CD4-positive, alpha-beta T cell treated with Interferon alpha-2 for 1 hour (primary cell): Measurements from ENCODE around the gene DHCR7.

Source experiments
- DNase-seq, 2 donors: peaks; one replicate each; pipeline ENCODE4 v3.0.0-alpha.2; 2020 to 2022

DHCR7 gene

DNA sequence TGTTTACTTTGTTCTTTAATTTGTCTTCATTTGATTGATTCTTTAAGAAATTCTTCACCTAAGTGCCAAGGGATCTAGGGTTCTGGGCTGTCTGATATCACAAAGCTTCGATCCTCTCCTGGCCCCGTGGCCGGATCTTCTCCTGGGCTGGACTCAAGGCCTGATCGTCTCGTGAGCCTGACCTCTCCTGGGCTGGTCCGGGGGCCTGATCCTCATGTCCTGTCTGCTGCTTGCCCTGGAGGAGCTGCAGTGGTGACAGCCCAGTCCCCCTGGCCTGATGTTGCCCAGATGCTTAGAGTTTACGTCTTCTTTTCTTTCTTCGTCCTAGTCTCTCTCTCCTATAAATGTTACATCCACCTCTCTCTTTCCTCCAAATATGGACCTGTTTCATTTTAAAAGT lies 8.1 kb upstream of the DHCR7 start:
- no peak for DNase-seq

DNA sequence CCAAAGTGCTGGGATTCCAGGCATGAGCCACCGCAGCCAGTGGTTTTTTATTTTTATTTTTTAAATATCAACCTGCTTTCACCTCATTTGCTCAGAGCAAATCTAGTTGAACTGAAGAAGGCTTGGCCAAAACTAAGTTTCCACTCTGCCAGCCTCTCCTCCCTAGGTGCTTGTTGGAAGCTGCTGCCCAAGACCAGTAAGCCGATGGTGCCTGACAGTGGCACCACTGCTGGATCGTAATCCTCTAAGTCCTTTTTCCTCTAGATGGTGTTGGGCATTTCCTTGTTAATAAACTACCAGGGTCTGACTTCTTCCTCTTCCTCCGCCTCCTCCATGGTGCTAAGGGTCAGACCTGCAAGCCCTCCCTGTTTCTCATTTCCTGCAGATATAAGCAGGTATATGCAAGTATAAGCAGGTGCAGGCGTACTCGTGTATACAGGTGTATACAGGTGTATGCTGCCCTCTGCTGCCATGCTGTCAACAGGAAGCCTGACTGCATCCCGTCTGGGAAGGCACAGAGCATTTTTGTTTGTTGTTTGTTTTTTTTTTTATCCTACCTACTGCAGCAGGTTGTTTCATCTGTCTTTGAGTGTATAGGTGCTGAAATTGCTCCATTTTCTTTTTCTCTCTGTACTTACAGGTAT lies 6.4 kb upstream of the DHCR7 start:
- peak; percentile 37 to 58 for DNase-seq

- DNase-seq = no peak
These were observed 5.7 kb upstream of the DHCR7 start for GRCh38 chr11:71453918-71454304.

GRCh38 chr11:71453037-71453917 lies 5.1 kb upstream of the DHCR7 start, which contains the start of gene NADSYN1:
Gene NADSYN1 (plus strand): TSS chr11:71453203. CDS start chr11:71453297, 94 bp downstream.
- peak; percentile 93 to 95 for DNase-seq

- peak; percentile 61 to 73 for DNase-seq
These were observed 4.2 kb upstream of the DHCR7 start for GRCh38 chr11:71452199-71453036.

DNA sequence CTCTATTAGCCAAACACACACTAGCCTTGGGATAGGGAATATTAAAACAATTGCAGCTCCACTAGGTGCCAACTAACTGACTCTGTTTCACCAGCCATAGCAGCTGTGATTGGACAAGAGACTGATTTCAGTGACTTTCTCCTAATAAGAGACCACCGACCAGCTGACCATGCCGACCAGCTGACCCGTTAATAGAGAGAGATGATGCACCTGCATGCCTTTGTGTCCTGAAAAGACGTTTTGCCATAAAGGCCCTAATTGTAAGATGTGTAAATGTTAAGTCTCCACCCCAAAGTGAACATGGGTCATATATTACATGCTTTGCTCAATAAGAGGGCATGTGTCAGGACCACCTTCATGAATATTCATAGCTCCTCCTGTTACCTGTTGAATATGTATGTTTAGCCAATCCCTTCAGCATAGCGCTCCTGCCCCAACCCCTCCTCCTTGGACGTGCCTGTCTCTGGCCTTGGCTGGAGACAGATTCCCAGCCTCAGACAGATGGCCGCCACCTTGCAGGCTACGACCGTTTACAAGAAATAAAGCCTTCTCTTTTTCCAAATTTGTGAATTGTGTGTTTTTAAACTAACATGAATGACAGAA lies 3.5 kb upstream of the DHCR7 start:
- no peak for DNase-seq

GRCh38 chr11:71450939-71451338 lies 2.7 kb upstream of the DHCR7 start:
- no peak for DNase-seq

GRCh38 chr11:71450507-71450906 lies 2.3 kb upstream of the DHCR7 start:
- DNase-seq = no peak

DNA sequence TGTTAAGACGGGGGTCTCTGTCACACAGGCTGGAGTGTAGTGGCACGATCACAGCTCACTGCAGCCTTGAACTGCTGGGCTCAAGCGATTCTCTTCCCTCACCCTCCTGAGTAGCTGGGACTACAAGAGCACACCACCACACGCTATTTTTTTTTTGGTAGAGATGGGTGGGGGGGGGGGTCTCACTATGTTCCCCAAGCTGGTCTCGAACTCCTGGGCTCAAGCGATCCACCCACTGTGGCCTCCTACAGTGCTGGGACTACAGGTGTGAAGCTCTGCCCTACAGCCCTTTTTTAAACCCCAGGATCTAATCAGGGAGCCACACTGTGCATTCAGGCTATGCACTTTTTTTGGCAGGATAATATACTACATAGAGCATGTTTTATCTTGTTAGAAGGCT lies 1.4 kb upstream of the DHCR7 start:
- no peak for DNase-seq

DNA sequence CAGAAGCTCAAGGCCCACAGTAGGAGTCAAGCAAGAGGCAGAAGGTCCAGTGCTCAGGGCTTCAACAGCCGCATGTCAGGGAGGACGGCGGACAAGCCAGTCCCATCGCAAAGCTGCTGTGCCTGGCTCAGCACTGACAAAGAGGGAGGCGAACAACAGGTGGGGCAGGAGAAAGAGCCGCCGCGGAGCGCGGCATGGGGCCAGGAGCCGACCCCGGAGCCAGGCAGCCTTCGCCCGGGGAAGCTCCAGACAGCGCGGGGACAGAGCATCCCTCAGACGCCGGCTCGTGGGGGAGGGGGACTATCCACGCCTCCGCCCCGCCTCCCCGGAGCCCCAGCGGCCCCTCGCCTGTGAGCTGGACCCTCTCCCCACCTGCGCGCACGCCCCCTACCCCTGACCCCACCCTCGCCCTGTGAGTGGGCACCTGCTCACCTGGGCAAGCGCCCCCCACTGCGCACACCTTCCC lies 369 bp downstream of the DHCR7 start:
- DNase-seq = no peak

DNA sequence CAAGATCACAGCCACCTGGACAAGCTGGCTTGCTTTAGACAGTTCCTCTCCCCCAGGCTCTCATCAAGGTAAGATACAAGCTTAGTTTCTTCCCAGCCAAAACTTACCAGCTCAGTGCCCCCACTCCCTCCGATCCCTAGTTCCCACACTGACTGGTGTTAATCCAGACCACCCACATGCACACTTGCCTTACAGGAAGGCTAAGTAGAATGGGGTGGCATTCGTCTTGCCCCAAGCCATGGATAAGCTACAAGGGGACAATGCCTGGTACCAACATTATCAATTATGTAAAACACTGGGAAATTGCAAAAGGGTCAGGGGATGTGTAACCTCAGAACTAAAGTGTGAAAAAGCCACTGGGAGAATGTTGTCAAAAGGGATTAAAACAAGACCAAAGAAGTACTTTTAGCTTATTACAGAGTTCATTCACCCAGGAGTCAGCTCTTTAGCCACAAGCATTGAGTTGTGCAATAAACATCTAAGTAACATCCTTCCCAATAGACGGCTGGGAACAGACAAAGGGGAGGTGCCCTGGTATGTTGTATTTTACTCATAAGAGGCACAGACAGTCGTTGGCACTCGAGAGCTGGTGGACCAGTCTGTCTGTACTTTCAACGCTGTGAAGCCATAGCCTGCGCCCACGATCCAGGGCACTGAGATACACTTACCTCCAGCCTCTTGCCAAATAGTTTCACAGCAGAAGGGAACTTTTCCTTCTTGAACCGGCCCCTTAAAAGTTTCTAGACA lies 1.1 kb downstream of the DHCR7 start:
- DNase-seq = no peak

GRCh38 chr11:71446150-71446549 lies 2.0 kb downstream of the DHCR7 start:
- no peak for DNase-seq

DNA sequence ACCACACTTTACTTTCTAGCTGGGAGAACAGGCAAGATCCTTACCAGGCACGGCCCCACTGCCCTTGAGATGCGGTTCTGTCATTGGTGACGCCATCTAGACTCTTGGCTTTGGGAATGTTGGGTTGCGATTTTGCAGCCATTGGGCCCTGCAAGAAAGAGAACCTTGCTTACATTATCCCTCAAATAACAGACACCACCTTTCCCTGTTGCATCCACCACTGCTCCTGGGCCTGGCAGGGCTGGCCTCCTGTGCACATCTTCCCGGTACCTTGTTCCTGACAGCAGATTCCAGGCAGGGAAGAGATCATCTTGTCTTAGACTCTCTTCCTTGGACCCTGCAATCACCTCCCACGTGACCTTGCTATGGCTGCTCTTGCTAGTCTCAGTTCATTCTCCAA lies 3.4 kb downstream of the DHCR7 start:
- DNase-seq = no peak

- DNase-seq = no peak
These were observed 4.3 kb downstream of the DHCR7 start for GRCh38 chr11:71443736-71444445.

DNA sequence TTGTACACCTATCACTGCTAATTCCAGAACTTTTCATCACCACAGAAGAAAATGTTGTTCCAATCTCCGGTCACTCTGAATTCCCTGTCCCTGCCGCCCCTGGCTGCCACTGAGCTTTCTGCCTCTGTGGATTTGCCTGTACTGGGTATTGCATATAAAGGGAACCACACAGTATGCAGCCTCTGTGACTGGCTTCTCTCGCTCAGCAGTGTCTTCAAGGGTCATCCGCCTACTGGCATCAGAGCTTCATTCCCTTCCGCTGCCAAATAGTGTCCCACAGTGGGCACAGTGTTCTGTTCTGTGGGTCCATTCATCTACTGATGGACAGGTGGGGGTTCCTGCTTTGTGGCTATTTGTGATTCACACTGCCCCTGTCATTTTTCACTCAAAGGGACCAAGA lies 5.3 kb downstream of the DHCR7 start:
- no peak for DNase-seq

- DNase-seq = no peak
These were observed 6.1 kb downstream of the DHCR7 start for GRCh38 chr11:71442123-71442522.

- DNase-seq = no peak
These were observed 6.9 kb downstream of the DHCR7 start for GRCh38 chr11:71441251-71441650.

DNA sequence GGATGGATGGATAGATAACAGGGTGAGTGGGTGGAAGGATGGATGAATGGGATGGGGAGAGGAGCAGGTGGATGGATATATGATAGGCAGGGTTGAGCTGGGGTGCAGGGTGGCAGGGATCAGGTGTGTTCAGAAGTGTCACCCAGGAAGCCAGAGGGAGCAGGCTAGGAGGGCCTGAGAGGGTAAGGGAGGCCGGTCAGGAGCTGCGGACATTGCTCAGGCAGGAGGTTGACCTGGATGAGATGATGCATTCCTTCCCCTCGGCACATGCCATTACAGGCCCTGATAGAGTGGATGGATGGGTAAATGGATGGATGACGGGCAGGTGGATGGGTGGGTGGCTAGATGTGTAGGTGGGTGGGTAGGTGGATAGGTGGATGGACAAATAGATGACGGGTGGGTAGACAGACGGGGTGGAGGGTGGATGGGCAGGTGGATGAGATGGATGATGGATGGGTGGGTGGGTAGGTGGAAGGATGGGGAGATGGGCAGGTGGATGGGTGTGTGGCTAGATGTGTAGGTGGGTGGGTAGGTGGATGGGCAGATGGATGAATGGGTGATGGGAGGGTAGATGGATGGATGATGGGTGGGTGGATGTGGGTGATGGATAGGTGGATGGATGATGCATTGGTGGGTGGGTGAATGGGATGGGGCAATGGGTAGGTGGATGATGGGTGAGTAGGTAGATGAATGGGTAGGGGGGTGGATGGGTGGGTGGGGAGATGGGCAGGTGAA lies 8.0 kb downstream of the DHCR7 start:
- DNase-seq = no peak

DNA sequence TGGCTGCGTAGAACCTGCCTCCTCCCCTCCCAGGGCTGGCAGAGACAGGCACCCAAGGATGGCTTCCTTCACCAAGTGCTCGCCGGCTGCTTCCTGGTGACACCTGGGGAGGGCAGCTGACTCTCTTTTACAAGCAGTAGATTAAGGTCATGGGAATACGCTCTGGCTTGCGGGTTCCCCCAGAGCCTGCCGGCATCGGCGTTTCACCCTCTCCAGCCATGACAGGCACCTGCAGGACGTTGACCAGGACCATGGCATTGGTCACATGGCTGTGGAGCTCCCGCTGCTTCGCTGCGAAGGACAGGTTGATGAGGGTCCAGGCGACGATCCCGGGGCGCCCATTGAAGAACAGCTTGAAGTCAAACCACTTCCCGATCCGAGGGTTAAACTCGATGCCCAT lies 9.5 kb downstream of the DHCR7 start:
- no peak for DNase-seq

GRCh38 chr11:71437879-71438278 lies 10.3 kb downstream of the DHCR7 start:
- no peak for DNase-seq

DNA sequence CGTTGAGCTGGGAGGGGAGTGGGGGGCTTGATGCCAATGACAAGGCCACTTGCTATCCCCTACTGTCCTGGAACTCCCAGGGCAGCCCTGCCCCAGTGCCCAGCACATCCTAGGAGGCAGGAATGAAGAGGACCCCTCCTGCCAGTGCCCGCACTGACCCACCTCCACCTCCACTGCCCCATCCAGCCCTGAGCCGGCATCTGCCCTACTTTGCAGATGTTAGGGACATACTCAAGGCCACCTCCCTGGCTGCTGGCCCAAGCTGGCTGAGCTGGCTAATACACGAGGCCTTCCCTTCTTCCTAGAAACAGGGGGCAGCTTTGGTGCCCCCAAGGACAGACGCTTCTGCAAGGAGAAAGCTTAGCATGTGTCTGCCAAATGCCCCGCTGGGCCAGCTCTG lies 10.8 kb downstream of the DHCR7 start:
- DNase-seq = no peak
